Panc1 (cell line): ENCODE measurements around the gene UBE2Q1. TPM values are rescaled to one million over a fixed set of nuclear protein-coding genes. Genes with fewer than 3 reads are reported as not detected.

Experiments
- ATAC-seq: fragments of 200-7000 bp; cut with Tn5 transposase; 2 replicates; pipeline ENCODE4 v1.9.1; 2020; ENCODE audit warnings: mild to moderate bottlenecking, moderate library complexity
- Bru-seq: library from RNA; stranded (reverse); fragments of 400-500 nt; gene quantifications from one replicate; lab custom pipeline; 2021; lab: Mats Ljungman, UMichigan
- BruChase-seq, 2 experiments: library from RNA; stranded (reverse); fragments of 400-500 nt; gene quantifications; one replicate each; lab custom pipeline; 2021; lab: Mats Ljungman, UMichigan
- BruUV-seq: library from RNA; stranded (reverse); fragments of 400-500 nt; replicated peaks from 2 replicates; lab custom pipeline; 2021; lab: Mats Ljungman, UMichigan
- CTCF ChIA-PET: fragments of 300-600 bp; sonication (Branson Sonifier 250); formaldehyde crosslinking; loops from one replicate; lab custom pipeline; 2022; ENCODE audit warnings: antibody characterized with exemption; lab: Charles Lee
- POLR2A ChIA-PET: fragments of 300-600 bp; sonication (Branson Sonifier 250); formaldehyde crosslinking; loops from one replicate; lab custom pipeline; 2022; ENCODE audit warnings: antibody characterized with exemption; lab: Charles Lee
- DNase-seq: peaks from one replicate; pipeline ENCODE4 v3.0.0-alpha.2; 2010; ENCODE audit warnings: low read depth, low spot score
- H3K27ac ChIP-seq: 2 replicates; pipeline ENCODE4 v1.5.1; 2011; ENCODE audit warnings: mild to moderate bottlenecking, low read length, inconsistent platforms
- H3K27me3 ChIP-seq: fragments of 200-500 bp; sonication (Bioruptor generic); 2 replicates; pipeline ENCODE4 v1.6.0; 2014; ENCODE audit warnings: low read length, inconsistent platforms; ENCODE audit not compliant: control insufficient read depth, insufficient read depth
- H3K36me3 ChIP-seq: fragments of 200-500 bp; sonication (Bioruptor generic); 2 replicates; pipeline ENCODE4 v1.5.1; 2014; ENCODE audit warnings: inconsistent platforms, mild to moderate bottlenecking, low read length, moderate library complexity; ENCODE audit not compliant: control insufficient read depth, insufficient read depth
- H3K4me1 ChIP-seq: 2 replicates; pipeline ENCODE4 v1.5.1; 2011; ENCODE audit warnings: inconsistent platforms, mild to moderate bottlenecking, low read length, moderate library complexity; ENCODE audit not compliant: control insufficient read depth, insufficient read depth
- H3K4me3 ChIP-seq, 2 experiments: 2 replicates each; pipeline ENCODE4 v1.5.1; 2011 to 2012; ENCODE audit warnings: low read depth in 2 of 2, low read length in 2 of 2, mild to moderate bottlenecking in 2 of 2, inconsistent platforms in 1 of 2, moderate library complexity in 1 of 2
- H3K9me3 ChIP-seq: fragments of 200-500 bp; sonication (Bioruptor generic); 2 replicates; pipeline ENCODE4 v1.5.1; 2014; ENCODE audit warnings: low read depth, mild to moderate bottlenecking, inconsistent platforms, low read length, moderate library complexity; ENCODE audit not compliant: control insufficient read depth, insufficient read depth
- CTCF ChIP-seq: fragments of 450-650 bp; IDR thresholded peaks from 2 replicates; pipeline ENCODE4 v1.5.1; 2017; ENCODE audit warnings: mild to moderate bottlenecking
- POLR2AphosphoS5 ChIP-seq: IDR thresholded peaks from 2 replicates; pipeline ENCODE4 v1.6.1; 2012; ENCODE audit warnings: mild to moderate bottlenecking, low read depth, low read length, moderate library complexity
- REST ChIP-seq, 2 experiments: IDR thresholded peaks; 2 replicates each; pipeline ENCODE4 v1.6.1; 2011 to 2012; ENCODE audit warnings: low read depth in 2 of 2, control low read depth in 1 of 2, low read length in 1 of 2, mild to moderate bottlenecking in 1 of 2, moderate library complexity in 1 of 2; ENCODE audit not compliant: insufficient read depth in 1 of 2
- SIN3A ChIP-seq: IDR thresholded peaks from 2 replicates; pipeline ENCODE4 v1.6.1; 2012; ENCODE audit warnings: low read depth, mild to moderate bottlenecking, low read length, moderate library complexity, borderline replicate concordance; ENCODE audit not compliant: insufficient read depth
- TCF7L2 ChIP-seq: IDR thresholded peaks from 2 replicates; pipeline ENCODE4 v1.6.1; 2011; ENCODE audit warnings: mild to moderate bottlenecking, low read depth, low read length, inconsistent platforms
- in situ Hi-C: cut with HindIII; loops from 2 replicates; pipeline ENCODE4 v1.10.0; 2016; ENCODE audit warnings: low sequenced_read_pairs, low pct_unique_long_range_greater_than_20kb
- intact Hi-C: fragments of 100-400 bp; cut with micrococcal nuclease; formaldehyde crosslinking; loops from one replicate; pipeline ENCODE4 v1.10.0; 2022; ENCODE audit not compliant: unreplicated experiment
- long read RNA-seq: library from polyadenylated mRNA; unstranded; transcript quantifications from one replicate; pipeline ENCODE4 v2.0.0, GENCODE V29; 2021; ENCODE audit not compliant: unreplicated experiment
- polyA plus RNA-seq: library from polyadenylated mRNA; unstranded; fragments of >200 nt; gene quantifications from one replicate; pipeline ENCODE4 v1.2.1, GENCODE V29; 2012; ENCODE audit warnings: missing spikeins; ENCODE audit not compliant: insufficient read length
- total RNA-seq: library from RNA; stranded (reverse); gene quantifications from one replicate; pipeline ENCODE4 v1.2.1, GENCODE V29; 2021; ENCODE audit not compliant: unreplicated experiment

The UBE2Q1 gene
- total RNA-seq (96.0 TPM), Bru-seq, nascent RNA (percentile 87 among the genes with signal in this experiment), BruChase-seq, experiment 1, labeled RNA remaining after a 2-hour chase (percentile 94 among the genes with signal in this experiment), BruChase-seq, experiment 2, labeled RNA remaining after a 6-hour chase (percentile 96 among the genes with signal in this experiment)
- polyA plus RNA-seq: 153 TPM
- long read RNA-seq, transcript UBE2Q1-201 (13 exons, 3,210 nt): major isoform, 55 of 86 reads
- long read RNA-seq, partial matches to known transcripts: 19 of 86 reads
- long read RNA-seq, other reads (novel, unspliced or antisense): 12 of 86 reads

- ChIA-PET POLR2A (no interaction called here), CTCF (interaction anchor here (0.7 to 1.3 kb wide), 2 partner anchors 12 to 380 kb away, joined by 3 to 8 read pairs; no protein-coding TSS in a partner anchor)
- Histone ChIP-seq H3K36me3 (peaks cover 22% of the 10 kb centered on the region), H3K4me1 (peaks cover 14% of the 10 kb centered on the region), H3K9me3 (no peaks in the 10 kb centered on the region), H3K27ac (peak within 1 kb of the TSS; percentile 91), H3K27me3 (no peaks in the 10 kb centered on the region), H3K4me3 (peak within 1 kb of the TSS; percentile 81 to 98)
- BruUV-seq: no TSS peak
- in situ Hi-C loops (no loop called here), intact Hi-C loops (no loop called here)
- no peak for DNase-seq
- ATAC-seq: peak; percentile 18
- TF ChIP-seq SIN3A: peak; percentile 33; the same call in 1 of the 2 replicates
- TF ChIP-seq CTCF: no peak
Measured at GRCh38 chr1:154557939-154558719, at the start of gene UBE2Q1. Gene UBE2Q1 (minus strand): TSS chr1:154558662. CDS start chr1:154558553, 109 bp downstream.

- peaks cover 40% of the 10 kb centered on the region for H3K4me1 ChIP-seq
- no peak for DNase-seq
- in situ Hi-C loops: no loop called here
- BruUV-seq: no TSS peak
- peak; percentile 88 for ATAC-seq
- peak within 1 kb of the TSS; percentile 96 for H3K27ac ChIP-seq
- intact Hi-C loops: no loop called here
- TF ChIP-seq POLR2AphosphoS5 (0 out of 2 replicates have a peak, but pooled peaks have one; percentile 23), SIN3A (peak; percentile 74; the same call in 1 of the 2 replicates), TCF7L2 (no peak), REST (IDR thresholded peaks at IDR 0.05; ENCODE audit: insufficient read depth in 1 of 2, low read depth in 2 of 2, low read length in 1 of 2) (no peak), CTCF (no peak; the same call in 1 of the 2 replicates)
- POLR2A ChIA-PET: interaction anchor here (0.7 kb wide), 1 partner anchor 40 kb away, joined by 3 read pairs; no protein-coding TSS in a partner anchor
- no peaks in the 10 kb centered on the region for H3K9me3 ChIP-seq
- H3K27me3 ChIP-seq: no peaks in the 10 kb centered on the region
- peaks cover 6% of the 10 kb centered on the region; the same call in 1 of the 2 replicates for H3K36me3 ChIP-seq
- H3K4me3 ChIP-seq: peak within 1 kb of the TSS; percentile 73 to 94
- CTCF ChIA-PET: interaction anchor here (0.7 kb wide), 1 partner anchor 48 kb away, joined by 10 read pairs; no protein-coding TSS in a partner anchor
Measured at GRCh38 chr1:154607609-154608396, 49.3 kb upstream of the UBE2Q1 start, which contains the start of gene ADAR. Gene ADAR (minus strand): TSS chr1:154608186. CDS start chr1:154608006, 180 bp downstream.
